H54 (cell line): Measurements from ENCODE around the gene LMCD1.
A peak's percentile ranks its signal among the peaks of the same experiment; 100 is the strongest.

Experiments used
- DNase-seq: peaks from one replicate; pipeline ENCODE4 v3.0.0; 2011; ENCODE audit warnings: low spot score, mixed read lengths; ENCODE audit not compliant: insufficient read length
- FAIRE-seq: peaks from 3 replicates; lab custom pipeline; 2011; peaks lifted over from hg19 to GRCh38; lab: Jason Lieb, UNC
- POLR2A ChIP-seq: IDR thresholded peaks from 2 replicates; pipeline ENCODE4 v1.6.1; 2011; ENCODE audit warnings: low read depth, mild to moderate bottlenecking, low read length

Gene LMCD1

GRCh38 chr3:8501371-8502131 is at the start of gene LMCD1:
LMCD1 (plus strand) TSS chr3:8501823; CDS start chr3:8501939, 116 bp downstream.
- TF ChIP-seq POLR2A: peak; percentile 24; the same call in 1 of the 2 replicates
- DNase-seq (peak; percentile 81), FAIRE-seq (no peak)

- no peak for TF ChIP-seq POLR2A
- no peak for FAIRE-seq
- no peak for DNase-seq
Observed at GRCh38 chr3:8452112-8452511, 49.5 kb upstream of the LMCD1 start.

- no peak for TF ChIP-seq POLR2A
- DNase-seq (no peak), FAIRE-seq (no peak)
Observed at GRCh38 chr3:8453153-8453552, 48.5 kb upstream of the LMCD1 start.

GRCh38 chr3:8455526-8456411 is 45.9 kb upstream of the LMCD1 start:
- TF ChIP-seq POLR2A: no peak
- no peak for FAIRE-seq
- no peak for DNase-seq

GRCh38 chr3:8456412-8456811 is 45.2 kb upstream of the LMCD1 start:
- DNase-seq (no peak), FAIRE-seq (no peak)
- no peak for TF ChIP-seq POLR2A

GRCh38 chr3:8457039-8457438 is 44.6 kb upstream of the LMCD1 start:
- FAIRE-seq (no peak), DNase-seq (no peak)
- no peak for TF ChIP-seq POLR2A

- no peak for DNase-seq
- FAIRE-seq: no peak
- no peak for TF ChIP-seq POLR2A
Observed at GRCh38 chr3:8458238-8458661, 43.4 kb upstream of the LMCD1 start.

GRCh38 chr3:8458711-8459110 is 42.9 kb upstream of the LMCD1 start:
- FAIRE-seq: no peak
- TF ChIP-seq POLR2A: no peak
- no peak for DNase-seq

GRCh38 chr3:8460050-8460708 is 41.4 kb upstream of the LMCD1 start:
- DNase-seq (no peak), FAIRE-seq (no peak)
- TF ChIP-seq POLR2A: no peak

GRCh38 chr3:8460815-8461456 is 40.7 kb upstream of the LMCD1 start:
- no peak for TF ChIP-seq POLR2A
- FAIRE-seq: no peak
- no peak for DNase-seq

GRCh38 chr3:8464668-8465067 is 37.0 kb upstream of the LMCD1 start:
- DNase-seq (no peak), FAIRE-seq (no peak)
- TF ChIP-seq POLR2A: no peak

- no peak for TF ChIP-seq POLR2A
- DNase-seq (no peak), FAIRE-seq (no peak)
Observed at GRCh38 chr3:8466526-8466925, 35.1 kb upstream of the LMCD1 start.

GRCh38 chr3:8470801-8471200 is 30.8 kb upstream of the LMCD1 start:
- TF ChIP-seq POLR2A: no peak
- DNase-seq: no peak

More at GRCh38 chr3:8470801-8471200, 30.8 kb upstream of the LMCD1 start:
- no peak for FAIRE-seq
